GM23338 (cell line): ENCODE data around the gene AMTN. TPM values are rescaled to one million over a fixed set of nuclear protein-coding genes. Genes with fewer than 3 reads are reported as not detected.

Experiments used
- ATAC-seq: fragments of 200-7000 bp; cut with Tn5 transposase; 3 replicates; pipeline ENCODE4 v1.9.1; 2020
- DNase-seq: peaks from one replicate; pipeline ENCODE4 v3.0.0-alpha.2; 2015; ENCODE audit warnings: low spot score
- H2AFZ ChIP-seq: fragments of 200-600 bp; sonication (generic); 2 replicates; pipeline ENCODE4 v1.8.0; 2016; ENCODE audit warnings: antibody characterized with exemption, mild to moderate bottlenecking, moderate library complexity
- H3F3A ChIP-seq: fragments of 200-600 bp; sonication (generic); replicated peaks from 2 replicates; pipeline ENCODE4 v1.8.0; 2017; ENCODE audit warnings: antibody characterized with exemption, mixed run types, low read depth
- H3K27ac ChIP-seq: fragments of 200-600 bp; sonication (generic); 2 replicates; pipeline ENCODE4 v1.6.1; 2016; ENCODE audit warnings: low read depth
- H3K27me3 ChIP-seq: fragments of 200-600 bp; sonication (generic); 2 replicates; pipeline ENCODE4 v1.8.0; 2016; ENCODE audit warnings: mild to moderate bottlenecking, mixed run types, moderate library complexity; ENCODE audit not compliant: insufficient read depth
- H3K36me3 ChIP-seq: fragments of 200-600 bp; sonication (generic); 2 replicates; pipeline ENCODE4 v1.8.0; 2016; ENCODE audit warnings: mild to moderate bottlenecking; ENCODE audit not compliant: insufficient read depth
- H3K4me1 ChIP-seq: fragments of 200-600 bp; sonication (generic); 2 replicates; pipeline ENCODE4 v1.8.0; 2016; ENCODE audit warnings: mild to moderate bottlenecking, moderate library complexity; ENCODE audit not compliant: insufficient read depth
- H3K4me2 ChIP-seq: fragments of 200-600 bp; sonication (generic); 2 replicates; pipeline ENCODE4 v1.7.1; 2017; ENCODE audit warnings: mixed run types
- H3K4me3 ChIP-seq: fragments of 200-600 bp; sonication (generic); 2 replicates; pipeline ENCODE4 v1.6.1; 2016; ENCODE audit warnings: mixed run types
- H3K79me2 ChIP-seq: fragments of 200-600 bp; sonication (generic); replicated peaks from 2 replicates; pipeline ENCODE4 v1.8.0; 2017; ENCODE audit warnings: mild to moderate bottlenecking; ENCODE audit not compliant: insufficient read depth
- H3K9me2 ChIP-seq: fragments of 200-600 bp; sonication (generic); 2 replicates; pipeline ENCODE4 v1.8.0; 2017; ENCODE audit not compliant: insufficient read depth
- H4K20me1 ChIP-seq: fragments of 200-600 bp; sonication (generic); replicated peaks from 2 replicates; pipeline ENCODE4 v1.8.0; 2017; ENCODE audit warnings: mild to moderate bottlenecking; ENCODE audit not compliant: insufficient read depth
- H3K27ac Mint-ChIP-seq: 2 replicates; pipeline ENCODE4 v1.8.0; 2020; ENCODE audit warnings: inconsistent platforms, mild to moderate bottlenecking, moderate library complexity, mixed read lengths
- H3K27me3 Mint-ChIP-seq: 3 replicates; pipeline ENCODE4 v1.8.0; 2022; ENCODE audit warnings: low read depth, mild to moderate bottlenecking, moderate library complexity, mixed read lengths, inconsistent platforms; ENCODE audit not compliant: insufficient read depth, poor library complexity
- H3K36me3 Mint-ChIP-seq: 3 replicates; pipeline ENCODE4 v1.8.0; 2021; ENCODE audit warnings: low read depth, mild to moderate bottlenecking, inconsistent platforms, moderate library complexity, mixed read lengths
- H3K4me1 Mint-ChIP-seq: 3 replicates; pipeline ENCODE4 v1.8.0; 2020; ENCODE audit warnings: mild to moderate bottlenecking, inconsistent platforms, mixed read lengths
- H3K4me3 Mint-ChIP-seq: 3 replicates; pipeline ENCODE4 v1.8.0; 2021; ENCODE audit warnings: moderate library complexity, mild to moderate bottlenecking, inconsistent platforms, mixed read lengths
- H3K9me3 Mint-ChIP-seq: 3 replicates; pipeline ENCODE4 v1.8.0; 2020; ENCODE audit warnings: moderate library complexity, mild to moderate bottlenecking, inconsistent platforms, mixed read lengths
- CREB1 ChIP-seq: fragments of 250-450 bp; sonication (Bioruptor Pico); IDR thresholded peaks from 2 replicates; pipeline ENCODE4 v1.5.0; 2020; ENCODE audit warnings: low read depth, mild to moderate bottlenecking, moderate library complexity
- NANOG ChIP-seq: IDR thresholded peaks from 2 replicates; pipeline ENCODE4 v1.6.1; 2016; ENCODE audit warnings: antibody characterized with exemption, borderline replicate concordance
- POLR2AphosphoS5 ChIP-seq: IDR thresholded peaks from 2 replicates; pipeline ENCODE4 v1.6.1; 2016; ENCODE audit warnings: antibody characterized with exemption, low read depth
- STAT1 ChIP-seq: IDR thresholded peaks from one replicate; pipeline ENCODE4 v1.6.1; 2016; ENCODE audit warnings: antibody characterized with exemption; ENCODE audit not compliant: unreplicated experiment
- ZNF114 ChIP-seq: fragments of 250-450 bp; sonication (Bioruptor Pico); IDR thresholded peaks from 2 replicates; pipeline ENCODE4 v1.5.0; 2020; ENCODE audit warnings: mild to moderate bottlenecking, moderate library complexity
- ZNF331 ChIP-seq: fragments of 250-450 bp; sonication (Bioruptor Pico); IDR thresholded peaks from 2 replicates; pipeline ENCODE4 v1.5.0; 2020; ENCODE audit warnings: low read depth, mild to moderate bottlenecking, moderate library complexity
- polyA plus RNA-seq: library from polyadenylated mRNA; unstranded; fragments of >200 nt; fragmentation: Nextera tagmentation; extraction: Ambion mirVana; gene quantifications from 2 replicates; pipeline ENCODE4 v1.2.1, GENCODE V29; 2016
- total RNA-seq: library from RNA; depleted of rRNA; stranded (reverse); fragments of >200 nt; shearing (Covaris generic); gene quantifications from 2 replicates; pipeline ENCODE4 v1.2.3, GENCODE V29; 2014
- TF ChIP-seq, protein P1 (sequence below): IDR thresholded peaks from one replicate; pipeline ENCODE4 v1.6.1; 2018; ENCODE audit warnings: antibody characterized with exemption; ENCODE audit not compliant: unreplicated experiment
- TF ChIP-seq, protein P2 (sequence below), 2 experiments: fragments of 200-600 bp in 1 of 2; sonication (generic) in 1 of 2; conservative IDR thresholded peaks; 2 replicates each; pipeline versions ENCODE4 v1.5.1 to v1.6.1; 2016 to 2017; ENCODE audit warnings: antibody characterized with exemption in 2 of 2, low read depth in 2 of 2, mild to moderate bottlenecking in 2 of 2, moderate library complexity in 1 of 2
- TF ChIP-seq, protein P3 (sequence below): IDR thresholded peaks from 2 replicates; pipeline ENCODE4 v1.6.1; 2016; ENCODE audit warnings: antibody characterized with exemption
- TF ChIP-seq, protein P4 (sequence below): fragments of 250-450 bp; sonication (Bioruptor Pico); IDR thresholded peaks from 2 replicates; pipeline ENCODE4 v1.5.0; 2020; ENCODE audit warnings: mild to moderate bottlenecking, moderate library complexity

The AMTN gene
- total and polyA plus RNA-seq, 2 experiments from 2014 or later, result not detected

DNA sequence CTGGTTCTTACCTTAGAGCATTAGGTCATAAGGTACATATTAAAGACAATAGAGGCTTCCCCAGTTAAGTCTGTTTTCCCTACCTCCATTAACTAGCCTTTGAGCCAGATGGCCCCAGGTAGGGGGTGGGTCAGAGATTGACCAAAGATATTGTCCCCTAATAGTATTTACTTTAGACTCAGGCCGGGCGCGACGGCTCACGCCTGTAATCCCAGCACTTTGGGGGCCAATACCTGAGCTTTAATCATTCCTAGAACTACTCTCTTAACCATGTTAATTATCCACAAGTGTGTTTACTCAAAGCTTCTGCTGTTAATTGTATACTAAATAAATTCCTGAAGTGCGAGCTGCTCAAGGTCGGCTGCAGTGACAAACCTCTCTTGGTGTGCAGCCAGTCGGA lies 45.7 kb downstream of the AMTN start (continued):
- no peak for TF ChIP-seq STAT1

DNA sequence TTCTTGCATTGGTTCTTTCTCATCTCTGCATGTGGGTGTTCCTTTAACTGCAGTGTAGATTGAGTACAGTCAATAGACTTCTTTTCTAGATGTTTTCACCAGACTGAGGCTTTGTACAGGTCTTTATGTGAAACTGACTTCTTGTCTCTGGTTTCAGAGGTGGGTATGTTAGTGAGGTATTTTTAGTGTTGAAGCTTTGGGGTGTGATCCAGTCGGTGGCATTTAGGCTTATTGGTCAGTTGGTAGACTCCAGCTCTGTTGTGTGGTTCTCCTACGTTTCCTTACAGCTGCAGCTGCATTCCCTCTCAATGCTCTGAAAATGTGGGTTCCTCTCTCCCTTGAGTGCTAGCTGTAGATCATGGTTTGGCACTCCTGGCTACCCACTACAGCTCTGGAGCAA lies 52.4 kb downstream of the AMTN start:
- no peak overlapping the region for H3K27ac ChIP-seq
- no peaks in the 10 kb centered on the region for H3F3A ChIP-seq
- Mint-ChIP-seq H3K27ac (no peak overlapping the region), H3K9me3 (peaks cover 11% of the 10 kb centered on the region), H3K27me3 (peaks cover 2% of the 10 kb centered on the region), H3K4me1 (no peaks in the 10 kb centered on the region), H3K4me3 (no peak overlapping the region), H3K36me3 (no peaks in the 10 kb centered on the region)
- no peaks in the 10 kb centered on the region; the same call in 1 of the 2 replicates for H3K36me3 ChIP-seq
- H3K9me2 ChIP-seq, result 0 out of 2 replicates have a peak, but pooled peaks cover 4% of the 10 kb centered on the region
- no peaks in the 10 kb centered on the region for H4K20me1 ChIP-seq
- DNase-seq, result no peak
- H3K4me2 ChIP-seq, result no peak overlapping the region
- no peak overlapping the region for H2AFZ ChIP-seq
- no peak overlapping the region for H3K4me3 ChIP-seq
- no peak for ATAC-seq
- no peaks in the 10 kb centered on the region for H3K79me2 ChIP-seq
- H3K4me1 ChIP-seq, result no peaks in the 10 kb centered on the region
- no peak for TF ChIP-seq ZNF114 (CRISPR knock-in tag)
- no peak for TF ChIP-seq ZNF331 (CRISPR knock-in tag)
- no peak for TF ChIP-seq STAT1
- TF ChIP-seq, protein P1, sequence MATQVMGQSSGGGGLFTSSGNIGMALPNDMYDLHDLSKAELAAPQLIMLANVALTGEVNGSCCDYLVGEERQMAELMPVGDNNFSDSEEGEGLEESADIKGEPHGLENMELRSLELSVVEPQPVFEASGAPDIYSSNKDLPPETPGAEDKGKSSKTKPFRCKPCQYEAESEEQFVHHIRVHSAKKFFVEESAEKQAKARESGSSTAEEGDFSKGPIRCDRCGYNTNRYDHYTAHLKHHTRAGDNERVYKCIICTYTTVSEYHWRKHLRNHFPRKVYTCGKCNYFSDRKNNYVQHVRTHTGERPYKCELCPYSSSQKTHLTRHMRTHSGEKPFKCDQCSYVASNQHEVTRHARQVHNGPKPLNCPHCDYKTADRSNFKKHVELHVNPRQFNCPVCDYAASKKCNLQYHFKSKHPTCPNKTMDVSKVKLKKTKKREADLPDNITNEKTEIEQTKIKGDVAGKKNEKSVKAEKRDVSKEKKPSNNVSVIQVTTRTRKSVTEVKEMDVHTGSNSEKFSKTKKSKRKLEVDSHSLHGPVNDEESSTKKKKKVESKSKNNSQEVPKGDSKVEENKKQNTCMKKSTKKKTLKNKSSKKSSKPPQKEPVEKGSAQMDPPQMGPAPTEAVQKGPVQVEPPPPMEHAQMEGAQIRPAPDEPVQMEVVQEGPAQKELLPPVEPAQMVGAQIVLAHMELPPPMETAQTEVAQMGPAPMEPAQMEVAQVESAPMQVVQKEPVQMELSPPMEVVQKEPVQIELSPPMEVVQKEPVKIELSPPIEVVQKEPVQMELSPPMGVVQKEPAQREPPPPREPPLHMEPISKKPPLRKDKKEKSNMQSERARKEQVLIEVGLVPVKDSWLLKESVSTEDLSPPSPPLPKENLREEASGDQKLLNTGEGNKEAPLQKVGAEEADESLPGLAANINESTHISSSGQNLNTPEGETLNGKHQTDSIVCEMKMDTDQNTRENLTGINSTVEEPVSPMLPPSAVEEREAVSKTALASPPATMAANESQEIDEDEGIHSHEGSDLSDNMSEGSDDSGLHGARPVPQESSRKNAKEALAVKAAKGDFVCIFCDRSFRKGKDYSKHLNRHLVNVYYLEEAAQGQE, result no peak
- TF ChIP-seq, protein P2, sequence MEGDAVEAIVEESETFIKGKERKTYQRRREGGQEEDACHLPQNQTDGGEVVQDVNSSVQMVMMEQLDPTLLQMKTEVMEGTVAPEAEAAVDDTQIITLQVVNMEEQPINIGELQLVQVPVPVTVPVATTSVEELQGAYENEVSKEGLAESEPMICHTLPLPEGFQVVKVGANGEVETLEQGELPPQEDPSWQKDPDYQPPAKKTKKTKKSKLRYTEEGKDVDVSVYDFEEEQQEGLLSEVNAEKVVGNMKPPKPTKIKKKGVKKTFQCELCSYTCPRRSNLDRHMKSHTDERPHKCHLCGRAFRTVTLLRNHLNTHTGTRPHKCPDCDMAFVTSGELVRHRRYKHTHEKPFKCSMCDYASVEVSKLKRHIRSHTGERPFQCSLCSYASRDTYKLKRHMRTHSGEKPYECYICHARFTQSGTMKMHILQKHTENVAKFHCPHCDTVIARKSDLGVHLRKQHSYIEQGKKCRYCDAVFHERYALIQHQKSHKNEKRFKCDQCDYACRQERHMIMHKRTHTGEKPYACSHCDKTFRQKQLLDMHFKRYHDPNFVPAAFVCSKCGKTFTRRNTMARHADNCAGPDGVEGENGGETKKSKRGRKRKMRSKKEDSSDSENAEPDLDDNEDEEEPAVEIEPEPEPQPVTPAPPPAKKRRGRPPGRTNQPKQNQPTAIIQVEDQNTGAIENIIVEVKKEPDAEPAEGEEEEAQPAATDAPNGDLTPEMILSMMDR (conservative IDR thresholded peaks at IDR 0.05; ENCODE audit: low read depth in 2 of 2), result no peak
- TF ChIP-seq, protein P3, sequence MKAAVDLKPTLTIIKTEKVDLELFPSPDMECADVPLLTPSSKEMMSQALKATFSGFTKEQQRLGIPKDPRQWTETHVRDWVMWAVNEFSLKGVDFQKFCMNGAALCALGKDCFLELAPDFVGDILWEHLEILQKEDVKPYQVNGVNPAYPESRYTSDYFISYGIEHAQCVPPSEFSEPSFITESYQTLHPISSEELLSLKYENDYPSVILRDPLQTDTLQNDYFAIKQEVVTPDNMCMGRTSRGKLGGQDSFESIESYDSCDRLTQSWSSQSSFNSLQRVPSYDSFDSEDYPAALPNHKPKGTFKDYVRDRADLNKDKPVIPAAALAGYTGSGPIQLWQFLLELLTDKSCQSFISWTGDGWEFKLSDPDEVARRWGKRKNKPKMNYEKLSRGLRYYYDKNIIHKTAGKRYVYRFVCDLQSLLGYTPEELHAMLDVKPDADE, result no peak
- TF ChIP-seq POLR2AphosphoS5, result no peak
- TF ChIP-seq, protein P4, sequence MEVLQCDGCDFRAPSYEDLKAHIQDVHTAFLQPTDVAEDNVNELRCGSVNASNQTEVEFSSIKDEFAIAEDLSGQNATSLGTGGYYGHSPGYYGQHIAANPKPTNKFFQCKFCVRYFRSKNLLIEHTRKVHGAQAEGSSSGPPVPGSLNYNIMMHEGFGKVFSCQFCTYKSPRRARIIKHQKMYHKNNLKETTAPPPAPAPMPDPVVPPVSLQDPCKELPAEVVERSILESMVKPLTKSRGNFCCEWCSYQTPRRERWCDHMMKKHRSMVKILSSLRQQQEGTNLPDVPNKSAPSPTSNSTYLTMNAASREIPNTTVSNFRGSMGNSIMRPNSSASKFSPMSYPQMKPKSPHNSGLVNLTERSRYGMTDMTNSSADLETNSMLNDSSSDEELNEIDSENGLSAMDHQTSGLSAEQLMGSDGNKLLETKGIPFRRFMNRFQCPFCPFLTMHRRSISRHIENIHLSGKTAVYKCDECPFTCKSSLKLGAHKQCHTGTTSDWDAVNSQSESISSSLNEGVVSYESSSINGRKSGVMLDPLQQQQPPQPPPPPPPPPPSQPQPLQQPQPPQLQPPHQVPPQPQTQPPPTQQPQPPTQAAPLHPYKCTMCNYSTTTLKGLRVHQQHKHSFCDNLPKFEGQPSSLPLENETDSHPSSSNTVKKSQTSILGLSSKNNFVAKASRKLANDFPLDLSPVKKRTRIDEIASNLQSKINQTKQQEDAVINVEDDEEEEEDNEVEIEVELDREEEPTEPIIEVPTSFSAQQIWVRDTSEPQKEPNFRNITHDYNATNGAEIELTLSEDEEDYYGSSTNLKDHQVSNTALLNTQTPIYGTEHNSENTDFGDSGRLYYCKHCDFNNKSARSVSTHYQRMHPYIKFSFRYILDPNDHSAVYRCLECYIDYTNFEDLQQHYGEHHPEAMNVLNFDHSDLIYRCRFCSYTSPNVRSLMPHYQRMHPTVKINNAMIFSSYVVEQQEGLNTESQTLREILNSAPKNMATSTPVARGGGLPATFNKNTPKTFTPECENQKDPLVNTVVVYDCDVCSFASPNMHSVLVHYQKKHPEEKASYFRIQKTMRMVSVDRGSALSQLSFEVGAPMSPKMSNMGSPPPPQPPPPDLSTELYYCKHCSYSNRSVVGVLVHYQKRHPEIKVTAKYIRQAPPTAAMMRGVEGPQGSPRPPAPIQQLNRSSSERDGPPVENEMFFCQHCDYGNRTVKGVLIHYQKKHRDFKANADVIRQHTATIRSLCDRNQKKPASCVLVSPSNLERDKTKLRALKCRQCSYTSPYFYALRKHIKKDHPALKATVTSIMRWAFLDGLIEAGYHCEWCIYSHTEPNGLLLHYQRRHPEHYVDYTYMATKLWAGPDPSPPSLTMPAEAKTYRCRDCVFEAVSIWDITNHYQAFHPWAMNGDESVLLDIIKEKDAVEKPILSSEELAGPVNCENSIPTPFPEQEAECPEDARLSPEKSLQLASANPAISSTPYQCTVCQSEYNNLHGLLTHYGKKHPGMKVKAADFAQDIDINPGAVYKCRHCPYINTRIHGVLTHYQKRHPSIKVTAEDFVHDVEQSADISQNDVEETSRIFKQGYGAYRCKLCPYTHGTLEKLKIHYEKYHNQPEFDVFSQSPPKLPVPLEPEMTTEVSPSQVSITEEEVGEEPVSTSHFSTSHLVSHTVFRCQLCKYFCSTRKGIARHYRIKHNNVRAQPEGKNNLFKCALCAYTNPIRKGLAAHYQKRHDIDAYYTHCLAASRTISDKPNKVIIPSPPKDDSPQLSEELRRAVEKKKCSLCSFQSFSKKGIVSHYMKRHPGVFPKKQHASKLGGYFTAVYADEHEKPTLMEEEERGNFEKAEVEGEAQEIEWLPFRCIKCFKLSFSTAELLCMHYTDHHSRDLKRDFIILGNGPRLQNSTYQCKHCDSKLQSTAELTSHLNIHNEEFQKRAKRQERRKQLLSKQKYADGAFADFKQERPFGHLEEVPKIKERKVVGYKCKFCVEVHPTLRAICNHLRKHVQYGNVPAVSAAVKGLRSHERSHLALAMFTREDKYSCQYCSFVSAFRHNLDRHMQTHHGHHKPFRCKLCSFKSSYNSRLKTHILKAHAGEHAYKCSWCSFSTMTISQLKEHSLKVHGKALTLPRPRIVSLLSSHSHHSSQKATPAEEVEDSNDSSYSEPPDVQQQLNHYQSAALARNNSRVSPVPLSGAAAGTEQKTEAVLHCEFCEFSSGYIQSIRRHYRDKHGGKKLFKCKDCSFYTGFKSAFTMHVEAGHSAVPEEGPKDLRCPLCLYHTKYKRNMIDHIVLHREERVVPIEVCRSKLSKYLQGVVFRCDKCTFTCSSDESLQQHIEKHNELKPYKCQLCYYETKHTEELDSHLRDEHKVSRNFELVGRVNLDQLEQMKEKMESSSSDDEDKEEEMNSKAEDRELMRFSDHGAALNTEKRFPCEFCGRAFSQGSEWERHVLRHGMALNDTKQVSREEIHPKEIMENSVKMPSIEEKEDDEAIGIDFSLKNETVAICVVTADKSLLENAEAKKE (CRISPR knock-in tag), result no peak
- TF ChIP-seq CREB1 (CRISPR knock-in tag), result no peak
- TF ChIP-seq NANOG, result no peak
- no peaks in the 10 kb centered on the region for H3K27me3 ChIP-seq
